Esophagus muscularis mucosa (tissue), 4 donors: ENCODE results near the gene SFXN5. TPM values are rescaled to one million over a fixed set of nuclear protein-coding genes. Genes with fewer than 3 reads are reported as not detected.

Source experiments
- DNase-seq: peaks from one replicate; pipeline ENCODE4 v3.0.0-alpha.2; 2017; ENCODE audit errors: extremely low spot score
- H3K27ac ChIP-seq, 4 donors: fragments of 200-600 bp; sonication (generic); replicated peaks in 1 of 4; 1 replicate in 3 of 4; 2 replicates in 1 of 4; pipeline ENCODE4 v1.5.1; 2016 to 2019; ENCODE audit warnings: mild to moderate bottlenecking in 1 of 4
- H3K27me3 ChIP-seq, 4 donors: fragments of 200-600 bp; sonication (generic); one replicate each; pipeline versions ENCODE4 v1.5.1 to v1.6.0; 2016 to 2019
- H3K36me3 ChIP-seq, 4 donors: fragments of 200-600 bp; sonication (generic); one replicate each; pipeline ENCODE4 v1.5.1; 2016 to 2019
- H3K4me1 ChIP-seq, 4 donors: fragments of 200-600 bp; sonication (generic); one replicate each; pipeline ENCODE4 v1.5.1; 2016 to 2019
- H3K4me3 ChIP-seq, 4 donors: fragments of 200-600 bp; sonication (generic); 1 replicate in 2 of 4; 2 replicates in 2 of 4; pipeline ENCODE4 v1.5.1; 2016 to 2019; ENCODE audit warnings: mild to moderate bottlenecking in 4 of 4, moderate library complexity in 1 of 4
- H3K9me3 ChIP-seq, 4 donors: fragments of 200-600 bp; sonication (generic); 1 replicate in 3 of 4; 2 replicates in 1 of 4; pipeline ENCODE4 v1.5.1; 2016 to 2019
- EP300 ChIP-seq: sonication (generic); formaldehyde crosslinking; IDR thresholded peaks from one replicate; pipeline ENCODE4 v1.6.1; 2017; ENCODE audit warnings: antibody characterized with exemption
- POLR2A ChIP-seq: fragments of 450-650 bp; IDR thresholded peaks from one replicate; pipeline ENCODE4 v1.6.1; 2017; ENCODE audit warnings: antibody characterized with exemption, moderate library complexity, mild to moderate bottlenecking, low read depth
- POLR2AphosphoS5 ChIP-seq, 2 donors: sonication (generic); formaldehyde crosslinking; IDR thresholded peaks; one replicate each; pipeline ENCODE4 v1.6.1; 2017; ENCODE audit warnings: antibody characterized with exemption in 2 of 2
- WGBS: methylation state at CpG from one replicate; pipeline ENCODE4 v1.1.5; 2018; 5-methylcytosine and 5-hydroxymethylcytosine counted together
- intact Hi-C: fragments of 100-400 bp; cut with DNase I; formaldehyde crosslinking; loops from one replicate; pipeline ENCODE4 v1.15.1; 2023
- total RNA-seq, 4 donors: library from RNA; depleted of rRNA; stranded (reverse); fragments of >200 nt; gene quantifications; one replicate each; pipeline versions ENCODE4 v1.1.0 to v1.2.1, GENCODE V29; 2016
- TF ChIP-seq, protein P1 (sequence below), 3 experiments: fragments of 200-600 bp in 2 of 3; fragments of 450-650 bp in 1 of 3; sonication (generic) in 2 of 3; IDR thresholded peaks; one replicate each; pipeline ENCODE4 v1.5.1; 2017 to 2019; ENCODE audit warnings: antibody characterized with exemption in 3 of 3, mild to moderate bottlenecking in 2 of 3, moderate library complexity in 1 of 3

Gene SFXN5
- total RNA-seq, 4 donors from 2014 or later = 5.8 to 10.0 (median 6.8) TPM

DNA sequence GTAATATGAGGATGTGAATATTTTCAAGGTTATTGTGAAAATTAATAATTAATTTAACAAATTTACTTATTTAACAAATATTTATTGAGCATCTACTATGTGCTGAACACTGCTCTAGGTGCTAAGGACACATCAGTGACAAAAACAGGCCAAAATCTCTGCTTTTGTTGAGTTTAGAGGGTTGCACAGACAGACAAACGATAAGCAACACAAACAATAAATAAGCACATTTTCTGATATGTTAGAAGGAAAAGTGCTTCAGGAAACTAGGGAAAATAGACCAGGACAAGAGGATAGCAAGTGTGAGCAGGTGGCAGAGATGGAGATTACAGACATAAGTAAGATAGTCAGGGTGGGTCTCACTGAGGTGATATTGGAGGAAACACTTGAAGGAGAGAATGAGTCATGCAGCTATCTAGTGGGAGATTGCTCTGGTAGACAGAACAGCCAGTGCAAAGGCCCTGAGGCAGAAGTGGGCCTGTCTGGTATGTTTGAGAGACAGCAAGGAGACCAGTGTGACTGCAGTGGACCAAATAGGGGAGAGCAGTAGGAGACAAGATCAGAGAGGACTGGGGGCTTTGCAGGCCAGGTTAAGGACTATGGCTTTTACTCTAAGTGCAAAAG lies 38.3 kb downstream of the SFXN5 start:
- Histone ChIP-seq H3K27ac (no peak overlapping the region), H3K4me1 (no peaks in the 10 kb centered on the region), H3K9me3 (no peaks in the 10 kb centered on the region), H3K4me3 (no peak overlapping the region), H3K36me3 (peaks cover 0 to 40% (median 4%) of the 10 kb centered on the region in 4 donors), H3K27me3 (no peaks in the 10 kb centered on the region)
- DNase-seq = peak; percentile 68
- intact Hi-C loops = no loop called here
- 94% methylated on average over 1 of the region's 1 CpG for WGBS
- TF ChIP-seq POLR2A (no peak), POLR2AphosphoS5 (IDR thresholded peaks at IDR 0.05) (no peak), EP300 (no peak)
- TF ChIP-seq, protein P1, sequence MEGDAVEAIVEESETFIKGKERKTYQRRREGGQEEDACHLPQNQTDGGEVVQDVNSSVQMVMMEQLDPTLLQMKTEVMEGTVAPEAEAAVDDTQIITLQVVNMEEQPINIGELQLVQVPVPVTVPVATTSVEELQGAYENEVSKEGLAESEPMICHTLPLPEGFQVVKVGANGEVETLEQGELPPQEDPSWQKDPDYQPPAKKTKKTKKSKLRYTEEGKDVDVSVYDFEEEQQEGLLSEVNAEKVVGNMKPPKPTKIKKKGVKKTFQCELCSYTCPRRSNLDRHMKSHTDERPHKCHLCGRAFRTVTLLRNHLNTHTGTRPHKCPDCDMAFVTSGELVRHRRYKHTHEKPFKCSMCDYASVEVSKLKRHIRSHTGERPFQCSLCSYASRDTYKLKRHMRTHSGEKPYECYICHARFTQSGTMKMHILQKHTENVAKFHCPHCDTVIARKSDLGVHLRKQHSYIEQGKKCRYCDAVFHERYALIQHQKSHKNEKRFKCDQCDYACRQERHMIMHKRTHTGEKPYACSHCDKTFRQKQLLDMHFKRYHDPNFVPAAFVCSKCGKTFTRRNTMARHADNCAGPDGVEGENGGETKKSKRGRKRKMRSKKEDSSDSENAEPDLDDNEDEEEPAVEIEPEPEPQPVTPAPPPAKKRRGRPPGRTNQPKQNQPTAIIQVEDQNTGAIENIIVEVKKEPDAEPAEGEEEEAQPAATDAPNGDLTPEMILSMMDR (IDR thresholded peaks at IDR 0.05) = no peak

DNA sequence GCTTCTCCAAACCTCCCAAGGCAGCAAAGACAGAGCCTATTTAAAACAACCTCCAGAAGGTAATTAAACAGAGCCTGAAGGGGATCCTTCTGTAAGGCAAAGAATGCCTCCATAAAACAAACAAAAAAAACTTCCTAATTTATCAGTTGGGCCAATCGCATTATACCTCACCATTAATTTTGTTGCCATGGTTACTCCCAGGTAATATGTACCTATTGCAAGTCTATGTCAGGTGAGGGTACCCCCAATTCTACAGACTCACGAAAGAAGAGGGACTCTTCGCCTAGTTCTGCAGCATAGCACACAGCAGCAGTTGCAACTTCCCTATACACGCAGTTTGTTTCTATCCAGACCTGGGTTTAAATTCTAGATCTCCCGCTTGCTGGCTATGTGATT lies 38.8 kb downstream of the SFXN5 start:
- DNase-seq = no peak
- WGBS = 87% methylated on average over 5 of the region's 5 CpGs
- intact Hi-C loops = no loop called here

DNA sequence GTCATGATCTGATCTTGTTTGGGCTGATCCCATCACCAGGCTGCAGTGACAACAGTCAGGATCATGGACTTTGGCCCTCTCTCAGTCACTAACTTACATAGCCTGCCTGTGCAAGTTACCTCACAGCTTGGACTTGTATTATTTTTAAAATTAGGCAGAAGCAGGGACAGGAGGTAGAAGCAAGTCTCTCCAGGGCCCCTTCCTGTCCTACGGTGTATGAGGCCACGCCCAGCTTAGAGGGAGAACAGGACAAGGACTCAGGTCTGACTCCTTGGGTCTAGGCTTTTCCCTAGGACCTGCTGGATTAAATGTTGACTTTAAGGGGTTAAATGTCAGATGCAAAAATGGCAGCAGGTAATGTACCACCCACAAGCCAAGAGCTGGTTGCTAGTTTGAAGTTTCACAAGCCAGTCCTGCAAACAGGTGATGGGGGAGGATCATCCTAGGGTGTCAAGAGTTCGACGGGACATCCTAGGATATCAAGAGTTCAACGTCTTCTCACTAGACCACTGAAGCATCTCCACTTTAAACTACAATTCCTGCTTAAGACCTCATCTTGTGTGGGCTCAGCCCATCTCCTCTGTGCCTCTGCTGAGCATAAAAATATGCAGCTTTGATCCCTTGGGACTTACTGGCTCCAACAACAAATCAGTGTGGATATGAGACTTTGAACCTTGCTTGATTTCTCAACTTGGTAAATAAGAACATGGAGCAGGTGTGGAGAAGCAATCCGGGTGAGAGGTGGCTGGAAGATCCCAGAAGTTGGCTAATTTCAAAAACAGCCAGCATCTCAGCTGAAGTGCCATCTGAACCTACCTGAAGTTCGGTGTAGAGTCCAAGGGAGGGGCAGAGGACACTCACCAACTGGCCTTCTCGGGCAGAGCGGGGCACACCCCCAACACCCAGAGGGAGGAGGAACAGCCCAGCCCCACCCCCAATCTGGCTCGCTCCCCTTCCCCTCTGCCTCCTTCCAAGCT lies 39.5 kb downstream of the SFXN5 start:
- H3K27me3 ChIP-seq = no peaks in the 10 kb centered on the region
- peaks cover 4 to 42% (median 8%) of the 10 kb centered on the region in 4 donors for H3K36me3 ChIP-seq
- TF ChIP-seq EP300 (no peak), POLR2AphosphoS5 (IDR thresholded peaks at IDR 0.05) (no peak), POLR2A (no peak)
- TF ChIP-seq, protein P1 (IDR thresholded peaks at IDR 0.05) = no peak
- DNase-seq = peak; percentile 68
- no peak overlapping the region for H3K4me3 ChIP-seq
- no peaks in the 10 kb centered on the region for H3K9me3 ChIP-seq
- 85% methylated on average over 10 of the region's 10 CpGs for WGBS
- H3K27ac ChIP-seq = no peak overlapping the region
- intact Hi-C loops = no loop called here
- no peaks in the 10 kb centered on the region for H3K4me1 ChIP-seq

More for the DNA sequence above, 38.8 kb downstream of the SFXN5 start:
- no peaks in the 10 kb centered on the region for H3K9me3 ChIP-seq
- H3K27me3 ChIP-seq = no peaks in the 10 kb centered on the region
- no peak overlapping the region for H3K27ac ChIP-seq
- no peaks in the 10 kb centered on the region for H3K4me1 ChIP-seq
- H3K36me3 ChIP-seq = peaks cover 0 to 42% (median 6%) of the 10 kb centered on the region in 4 donors
- TF ChIP-seq POLR2A (no peak), POLR2AphosphoS5 (IDR thresholded peaks at IDR 0.05) (no peak), EP300 (no peak)
- TF ChIP-seq, protein P1 (IDR thresholded peaks at IDR 0.05) = no peak
- H3K4me3 ChIP-seq = no peak overlapping the region

DNA sequence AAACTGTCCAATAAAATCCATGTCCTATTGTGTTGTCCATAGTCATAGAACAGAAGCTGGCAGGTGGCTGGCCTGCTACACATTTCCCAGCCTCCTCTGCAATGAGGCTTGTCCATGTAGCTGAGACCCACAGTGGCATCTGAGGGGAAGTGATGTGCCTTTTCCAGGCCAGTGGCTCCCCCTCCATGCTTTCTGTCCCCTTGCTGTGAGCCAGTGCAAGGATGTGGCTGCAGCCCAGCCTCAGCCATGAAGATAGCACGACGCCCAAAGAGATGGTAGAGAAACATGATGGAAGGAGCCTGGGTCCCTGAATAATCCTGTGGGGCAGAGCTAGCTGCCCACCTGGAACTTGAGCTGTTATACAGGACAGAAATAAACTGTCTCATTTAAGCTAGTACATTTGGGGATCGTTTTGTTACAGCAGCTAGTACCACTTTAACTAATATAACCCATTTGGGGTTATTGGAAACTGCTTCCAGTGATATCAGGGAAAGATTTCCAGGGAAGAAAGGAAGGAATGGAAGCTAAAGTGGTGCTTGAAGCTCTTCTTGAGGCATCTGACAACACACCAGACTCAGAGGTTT lies 40.3 kb downstream of the SFXN5 start:
- peaks cover 4 to 38% (median 8%) of the 10 kb centered on the region in 4 donors for H3K36me3 ChIP-seq
- H3K27me3 ChIP-seq = no peaks in the 10 kb centered on the region
- DNase-seq = no peak
- no peak overlapping the region for H3K27ac ChIP-seq
- H3K4me3 ChIP-seq = no peak overlapping the region
- no peaks in the 10 kb centered on the region for H3K4me1 ChIP-seq
- TF ChIP-seq EP300 (no peak), POLR2A (no peak), POLR2AphosphoS5 (IDR thresholded peaks at IDR 0.05) (no peak)
- TF ChIP-seq, protein P1 (IDR thresholded peaks at IDR 0.05) = no peak
- WGBS = 100% methylated on average over 3 of the region's 3 CpGs
- no peaks in the 10 kb centered on the region for H3K9me3 ChIP-seq
- intact Hi-C loops = no loop called here
